HG03025 (cell line): Measurements from ENCODE around the gene KDM3B.
A peak's percentile ranks its signal among the peaks of the same experiment; 100 is the strongest.
"Not testable (repeated sequence)": the region's sequence is repeated elsewhere in the genome, so short reads cannot be mapped to it uniquely, and the experiment has no call there.

Experiments
- ATAC-seq: cut with Tn5 transposase; IDR thresholded peaks from one replicate; pipeline ENCODE4 v1.9.1; 2021; ENCODE audit warnings: mild to moderate bottlenecking, moderate library complexity; ENCODE audit not compliant: unreplicated experiment, low FRiP score

The KDM3B gene

GRCh38 chr5:138464008-138464387 is 111.5 kb downstream of the KDM3B start:
- peak; percentile 39 for ATAC-seq

- ATAC-seq, result peak; percentile 78
Measured at GRCh38 chr5:138464388-138465260, 112.1 kb downstream of the KDM3B start.

GRCh38 chr5:138465261-138466124 is 113.0 kb downstream of the KDM3B start, which contains the start of gene EGR1:
TSS of gene EGR1 (plus strand) at chr5:138465479. CDS start at chr5:138465762, 283 bp downstream.
- peak; percentile 59 for ATAC-seq

GRCh38 chr5:138466125-138466899 is 113.8 kb downstream of the KDM3B start:
- ATAC-seq, result no peak

- ATAC-seq, result no peak
Measured at GRCh38 chr5:138466900-138467710, 114.6 kb downstream of the KDM3B start.

GRCh38 chr5:138467711-138468132 is 115.2 kb downstream of the KDM3B start:
- no peak for ATAC-seq

- no peak for ATAC-seq
Measured at GRCh38 chr5:138468133-138468965, 115.9 kb downstream of the KDM3B start.

GRCh38 chr5:138468966-138469539 is 116.6 kb downstream of the KDM3B start:
- ATAC-seq, result no peak

- no peak for ATAC-seq
Measured at GRCh38 chr5:138469540-138470321, 117.2 kb downstream of the KDM3B start.

- no peak for ATAC-seq
Measured at GRCh38 chr5:138470322-138471051, 118.0 kb downstream of the KDM3B start.

GRCh38 chr5:138471052-138471361 is 118.5 kb downstream of the KDM3B start:
- no peak for ATAC-seq

GRCh38 chr5:138472353-138472752 is 119.9 kb downstream of the KDM3B start:
- ATAC-seq, result no peak

GRCh38 chr5:138473151-138473550 is 120.7 kb downstream of the KDM3B start:
- not testable (repeated sequence) for ATAC-seq

- no peak for ATAC-seq
Measured at GRCh38 chr5:138476918-138477317, 124.4 kb downstream of the KDM3B start.

- ATAC-seq, result no peak
Measured at GRCh38 chr5:138482638-138483037, 130.2 kb downstream of the KDM3B start.
